Activated CD4-positive, alpha-beta T cell treated with anti-CD3 and anti-CD28 coated beads for 1 hour (primary cell): ENCODE measurements around the gene FAF1.

ENCODE experiments used
- DNase-seq: peaks from one replicate; pipeline ENCODE4 v3.0.0-alpha.2; 2020

Gene FAF1

DNA sequence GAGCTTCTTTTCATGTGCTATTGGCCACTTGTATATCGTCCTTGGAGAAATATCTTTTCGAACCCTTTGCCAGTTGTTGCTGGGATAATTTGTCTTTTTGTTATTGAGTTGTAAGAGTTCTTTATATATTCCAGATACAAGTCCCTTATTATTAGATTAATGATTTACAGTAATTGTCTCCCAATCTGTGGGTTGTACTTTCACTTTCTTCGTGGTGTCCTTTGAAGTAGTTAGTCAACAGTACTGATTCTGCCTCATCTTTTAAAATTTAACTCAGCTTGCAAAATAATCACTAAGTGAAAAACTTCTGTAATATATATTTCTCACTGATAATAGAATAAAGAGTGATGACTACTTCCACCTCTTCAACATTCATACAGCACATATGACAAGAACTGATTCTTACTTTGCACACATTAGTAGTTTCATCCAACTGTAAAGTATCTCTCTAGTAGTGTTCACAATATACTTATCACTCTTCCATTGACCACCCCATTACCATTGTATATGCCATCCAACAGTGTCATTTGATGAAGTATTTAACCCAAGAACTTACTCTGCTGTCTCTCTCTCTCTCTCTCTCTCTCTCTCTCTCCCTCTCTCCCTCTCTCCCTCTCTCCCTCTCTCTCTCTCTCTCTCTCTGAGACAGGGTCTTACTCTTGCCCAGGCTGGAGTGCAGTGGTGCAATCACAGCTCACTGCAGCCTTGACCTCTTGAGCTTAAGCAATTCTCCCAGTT lies 432.6 kb downstream of the FAF1 start:
- no peak for DNase-seq

GRCh38 chr1:50526431-50526830 lies 433.6 kb downstream of the FAF1 start:
- no peak for DNase-seq

- DNase-seq: no peak
These were observed 436.5 kb downstream of the FAF1 start for GRCh38 chr1:50523548-50523947.

GRCh38 chr1:50522691-50523342 lies 437.2 kb downstream of the FAF1 start:
- no peak for DNase-seq

DNA sequence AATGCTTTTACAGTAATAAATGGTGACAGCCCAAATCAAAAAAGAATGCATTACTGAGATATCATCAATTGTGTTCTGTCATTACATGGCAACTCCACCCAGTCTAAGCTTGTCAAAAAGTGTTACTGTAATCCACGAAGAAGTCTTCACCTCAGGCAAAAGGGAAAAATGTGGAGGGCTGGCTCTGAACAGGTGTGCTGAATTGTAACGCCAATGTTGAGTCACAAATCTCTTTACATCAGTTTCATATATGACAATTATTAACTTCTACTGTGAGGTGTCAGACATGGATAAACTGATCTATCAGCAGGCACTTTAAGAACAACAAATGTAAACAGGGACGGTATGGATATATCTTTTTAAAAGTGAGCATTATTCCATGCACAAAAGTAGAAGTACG lies 438.4 kb downstream of the FAF1 start:
- DNase-seq: no peak

GRCh38 chr1:50517488-50517887 lies 442.6 kb downstream of the FAF1 start:
- DNase-seq: no peak

GRCh38 chr1:50516056-50516455 lies 444.0 kb downstream of the FAF1 start:
- DNase-seq: no peak

GRCh38 chr1:50508040-50508586 lies 452.0 kb downstream of the FAF1 start:
- no peak for DNase-seq

- DNase-seq: no peak
These were observed 454.6 kb downstream of the FAF1 start for GRCh38 chr1:50505427-50505826.

DNA sequence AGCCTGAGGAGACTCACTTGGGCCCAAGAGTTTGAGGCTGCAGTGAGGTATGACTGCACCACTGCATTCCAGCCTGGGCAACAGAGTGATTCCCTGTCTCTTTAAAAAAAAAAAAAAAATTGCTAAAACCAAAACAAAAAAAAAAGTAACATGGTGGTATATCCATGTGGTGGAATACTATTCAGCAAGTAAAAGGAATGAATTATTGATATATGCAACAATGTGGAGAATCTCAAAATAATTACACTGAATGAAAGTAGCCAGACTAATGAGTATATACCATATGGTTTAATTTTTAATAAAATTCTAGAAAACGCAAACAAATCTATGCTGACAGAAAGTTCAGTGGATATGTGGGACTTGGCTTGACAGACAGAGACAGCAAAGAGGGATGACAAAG lies 456.6 kb downstream of the FAF1 start:
- DNase-seq: no peak

DNA sequence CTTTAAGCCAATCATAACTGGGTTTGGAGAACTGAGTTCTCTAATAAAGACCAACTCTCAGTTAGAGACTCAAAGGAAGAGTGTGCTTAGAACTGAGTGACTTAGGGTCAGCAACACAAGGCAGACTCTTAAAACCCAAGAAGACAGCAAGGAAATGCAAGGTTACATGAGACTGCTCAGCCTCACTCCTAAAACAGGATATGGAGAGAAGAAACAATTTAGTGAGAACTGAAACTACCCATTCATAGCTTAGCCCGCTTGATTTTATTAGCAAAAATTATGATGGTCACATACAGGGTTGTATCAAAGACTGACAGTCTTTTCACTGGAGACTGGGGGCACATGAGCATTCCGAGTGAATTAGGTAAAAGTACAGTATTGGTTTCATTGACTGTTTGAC lies 457.9 kb downstream of the FAF1 start:
- DNase-seq: no peak

- DNase-seq: no peak
These were observed 463.1 kb downstream of the FAF1 start for GRCh38 chr1:50497007-50497406.

GRCh38 chr1:50493710-50494109 lies 466.4 kb downstream of the FAF1 start:
- DNase-seq: no peak

DNA sequence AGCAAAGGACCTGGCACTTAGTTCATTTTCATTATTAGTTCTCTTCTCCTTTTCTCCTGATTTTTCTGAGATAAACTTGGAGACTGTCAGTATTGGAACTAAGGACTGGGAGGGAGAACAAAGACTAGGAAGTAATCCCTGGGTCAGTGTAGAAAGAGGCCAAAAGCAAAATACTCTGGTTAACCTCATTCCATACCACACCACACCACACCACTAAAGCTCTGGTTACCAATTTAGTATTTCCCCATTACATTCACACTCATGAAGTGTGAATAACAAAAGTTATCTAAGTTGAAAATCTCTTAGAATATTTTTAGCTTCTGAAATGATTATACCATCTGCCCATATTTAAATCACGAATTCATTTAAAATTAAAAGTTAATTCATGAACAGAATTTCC lies 467.9 kb downstream of the FAF1 start:
- DNase-seq: no peak

DNA sequence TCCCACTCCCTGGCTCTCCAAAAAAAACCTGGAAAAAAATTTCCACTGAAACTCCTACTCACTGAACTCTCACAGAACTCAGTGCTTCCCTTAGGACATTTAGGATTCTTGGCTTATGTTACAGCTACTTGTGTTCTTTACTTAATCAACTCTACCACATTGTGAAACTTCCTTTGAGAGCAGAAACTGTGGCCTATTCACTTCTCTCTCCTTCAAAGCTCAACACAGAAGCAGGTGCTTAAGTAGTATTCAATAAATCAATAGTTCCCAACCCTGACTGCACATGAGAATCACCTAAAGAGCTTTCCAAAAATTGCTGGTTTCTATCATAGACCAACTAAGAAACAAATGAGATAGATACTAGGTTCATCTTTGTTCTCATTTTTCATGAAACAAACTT lies 468.9 kb downstream of the FAF1 start:
- no peak for DNase-seq

- DNase-seq: no peak
These were observed 469.4 kb downstream of the FAF1 start for GRCh38 chr1:50490640-50491039.

- DNase-seq: no peak
These were observed 471.2 kb downstream of the FAF1 start for GRCh38 chr1:50488876-50489275.

- no peak for DNase-seq
These were observed 471.7 kb downstream of the FAF1 start for GRCh38 chr1:50488356-50488755.

DNA sequence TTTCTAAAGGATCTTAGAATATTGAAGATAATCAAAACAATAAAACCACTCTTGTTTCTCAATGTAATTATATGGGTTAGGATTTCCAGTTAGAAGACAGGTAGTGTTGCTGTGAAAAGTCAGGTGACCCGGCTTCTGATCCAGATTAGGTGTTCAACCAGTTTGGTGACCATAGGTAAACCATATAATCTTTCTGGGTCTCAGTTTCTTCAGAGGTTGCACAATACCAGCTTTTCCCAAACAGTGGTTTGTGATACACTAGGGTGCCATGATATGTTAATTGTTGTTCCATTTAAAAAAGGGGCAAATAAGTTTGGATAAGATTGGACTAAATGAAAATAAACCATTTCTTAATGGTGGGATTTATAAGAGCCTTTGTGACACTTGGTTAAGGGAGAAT lies 472.3 kb downstream of the FAF1 start:
- DNase-seq: no peak

DNA sequence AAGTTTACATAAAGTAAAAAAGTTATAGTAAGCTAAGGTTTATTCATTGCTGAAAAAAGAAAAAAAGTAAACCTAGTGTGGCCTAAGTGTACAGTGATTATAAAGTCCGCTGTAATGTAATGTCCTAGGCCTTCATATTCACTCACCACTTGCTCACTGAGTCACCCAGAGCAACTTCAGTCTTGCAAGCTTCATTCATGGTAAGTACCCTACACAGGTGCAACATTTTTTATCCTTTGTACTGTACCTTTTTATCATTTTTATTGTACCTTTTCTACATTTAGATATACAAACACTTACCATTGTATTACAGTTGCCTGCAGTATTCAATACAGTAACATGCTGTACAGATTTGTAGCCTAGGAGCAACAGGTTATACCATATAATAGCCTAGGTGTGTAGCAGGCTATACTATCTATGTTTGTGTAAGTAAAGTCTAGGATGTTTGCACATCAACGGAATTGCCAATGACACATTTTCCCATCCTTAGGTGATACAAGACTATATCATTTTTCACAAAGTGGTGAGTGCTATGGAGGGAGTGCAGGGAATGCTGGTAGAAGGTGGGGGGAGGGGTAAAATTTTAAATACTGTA lies 478.8 kb downstream of the FAF1 start:
- no peak for DNase-seq

GRCh38 chr1:50476800-50477199 lies 483.3 kb downstream of the FAF1 start:
- DNase-seq: no peak

DNA sequence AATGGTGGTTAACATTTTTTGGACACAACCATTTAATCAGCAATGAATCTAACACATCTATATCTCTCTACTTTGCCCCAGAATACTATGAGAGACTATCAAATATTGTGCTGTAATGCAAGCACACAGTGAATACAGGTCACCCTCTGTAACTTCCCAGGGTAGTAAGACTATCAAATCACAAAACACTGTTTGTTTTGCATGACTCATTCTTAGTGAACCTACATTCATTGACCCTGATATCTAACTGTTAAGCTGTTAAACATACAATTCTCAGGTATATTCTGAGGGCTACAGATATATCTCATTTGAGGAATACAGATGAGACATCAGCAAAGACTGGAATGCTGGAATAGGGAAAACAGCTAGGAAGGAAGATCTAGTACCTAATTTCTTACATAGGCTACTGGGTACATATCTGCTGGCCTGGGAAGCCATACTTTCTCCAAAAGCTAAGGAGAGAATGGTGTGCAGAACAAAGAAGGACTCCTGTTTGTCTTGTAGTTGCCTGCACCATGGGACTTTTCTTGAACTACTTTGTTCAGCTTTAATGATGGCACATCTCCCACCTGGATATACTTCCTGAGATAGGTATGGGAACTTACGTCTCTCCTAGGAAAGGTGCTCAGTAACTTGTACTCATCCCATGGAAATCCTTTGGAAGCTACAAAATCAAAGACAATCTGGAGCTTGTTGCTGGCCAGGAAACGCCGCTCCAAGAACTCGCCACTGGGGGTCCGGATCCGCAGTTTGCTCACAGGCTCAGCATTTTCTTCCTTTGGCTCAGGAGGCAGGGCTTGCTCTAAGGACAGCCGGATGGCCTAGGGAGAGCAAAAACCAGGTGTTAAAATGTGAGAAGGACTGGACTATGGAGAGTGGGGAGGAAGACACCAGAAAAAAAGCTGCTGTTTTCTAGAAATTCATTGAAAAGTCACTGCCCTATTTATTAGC lies 484.9 kb downstream of the FAF1 start:
- no peak for DNase-seq

DNA sequence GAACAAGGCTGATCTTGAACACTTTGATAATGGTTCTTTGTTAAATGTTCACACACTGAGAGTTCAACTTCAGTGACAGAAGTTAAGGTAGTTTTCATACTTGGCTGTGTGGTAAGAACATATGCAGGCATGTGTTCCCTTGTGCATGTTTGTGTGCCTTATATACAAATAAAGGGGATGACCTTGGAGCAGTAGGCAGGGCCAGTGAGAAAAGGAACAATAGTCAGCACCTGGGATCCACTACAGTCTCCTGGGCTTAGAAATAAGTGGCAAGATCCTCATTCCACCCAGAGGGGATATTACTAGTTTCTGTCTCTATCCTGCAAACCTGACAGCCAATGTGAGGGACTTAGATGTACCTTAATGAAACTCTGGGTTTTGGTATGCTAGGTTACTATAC lies 486.6 kb downstream of the FAF1 start:
- DNase-seq: no peak
